Activated naive CD4-positive, alpha-beta T cell treated with anti-CD3 and anti-CD28 coated beads, Interleukin-2, amount 50 U/mL, for 24 hours (primary cell): ENCODE results near the gene RHEB.

Source experiments
- H3K27ac Mint-ChIP-seq: one replicate; pipeline ENCODE4 v1.8.0; 2021; ENCODE audit warnings: mild to moderate bottlenecking, mixed read lengths
- H3K27me3 Mint-ChIP-seq: one replicate; pipeline ENCODE4 v1.8.0; 2021; ENCODE audit warnings: mixed read lengths
- H3K36me3 Mint-ChIP-seq: one replicate; pipeline ENCODE4 v1.8.0; 2021; ENCODE audit warnings: mixed read lengths
- H3K4me1 Mint-ChIP-seq: one replicate; pipeline ENCODE4 v1.8.0; 2021; ENCODE audit warnings: mixed read lengths
- H3K4me3 Mint-ChIP-seq: one replicate; pipeline ENCODE4 v1.8.0; 2021; ENCODE audit warnings: mild to moderate bottlenecking, mixed read lengths
- H3K9me3 Mint-ChIP-seq: one replicate; pipeline ENCODE4 v1.8.0; 2021; ENCODE audit warnings: mixed read lengths

RHEB gene

GRCh38 chr7:151497306-151497871 is 22.3 kb downstream of the RHEB start:
- H3K27ac Mint-ChIP-seq = no peak overlapping the region
- no peak overlapping the region for H3K4me3 Mint-ChIP-seq
- peaks cover 6% of the 10 kb centered on the region for H3K36me3 Mint-ChIP-seq
- H3K4me1 Mint-ChIP-seq = peaks cover 83% of the 10 kb centered on the region
- no peaks in the 10 kb centered on the region for H3K27me3 Mint-ChIP-seq
- H3K9me3 Mint-ChIP-seq = no peaks in the 10 kb centered on the region

- no peaks in the 10 kb centered on the region for H3K9me3 Mint-ChIP-seq
- no peaks in the 10 kb centered on the region for H3K27me3 Mint-ChIP-seq
- H3K4me1 Mint-ChIP-seq = peaks cover 66% of the 10 kb centered on the region
- H3K36me3 Mint-ChIP-seq = peaks cover 4% of the 10 kb centered on the region
- H3K4me3 Mint-ChIP-seq = no peak overlapping the region
- no peak overlapping the region for H3K27ac Mint-ChIP-seq
Observed at GRCh38 chr7:151495360-151495759, 24.3 kb downstream of the RHEB start.

- H3K27ac Mint-ChIP-seq = no peak overlapping the region
- peaks cover 60% of the 10 kb centered on the region for H3K4me1 Mint-ChIP-seq
- H3K4me3 Mint-ChIP-seq = no peak overlapping the region
- no peaks in the 10 kb centered on the region for H3K27me3 Mint-ChIP-seq
- no peaks in the 10 kb centered on the region for H3K9me3 Mint-ChIP-seq
- H3K36me3 Mint-ChIP-seq = peaks cover 3% of the 10 kb centered on the region
Observed at GRCh38 chr7:151494298-151495284, 25.1 kb downstream of the RHEB start.

- Mint-ChIP-seq H3K9me3 (no peaks in the 10 kb centered on the region), H3K4me1 (peaks cover 47% of the 10 kb centered on the region), H3K4me3 (no peak overlapping the region), H3K27ac (peak overlapping the region; percentile 14), H3K27me3 (no peaks in the 10 kb centered on the region), H3K36me3 (peaks cover 3% of the 10 kb centered on the region)
Observed at GRCh38 chr7:151493083-151493482, 26.6 kb downstream of the RHEB start.

GRCh38 chr7:151491859-151492258 is 27.8 kb downstream of the RHEB start:
- Mint-ChIP-seq H3K4me3 (no peak overlapping the region), H3K9me3 (no peaks in the 10 kb centered on the region), H3K36me3 (peaks cover 3% of the 10 kb centered on the region), H3K4me1 (peaks cover 35% of the 10 kb centered on the region), H3K27me3 (no peaks in the 10 kb centered on the region), H3K27ac (no peak overlapping the region)

GRCh38 chr7:151490456-151491105 is 29.1 kb downstream of the RHEB start:
- H3K36me3 Mint-ChIP-seq = peaks cover 8% of the 10 kb centered on the region
- no peaks in the 10 kb centered on the region for H3K27me3 Mint-ChIP-seq
- no peak overlapping the region for H3K4me3 Mint-ChIP-seq
- H3K9me3 Mint-ChIP-seq = no peaks in the 10 kb centered on the region
- H3K27ac Mint-ChIP-seq = no peak overlapping the region
- H3K4me1 Mint-ChIP-seq = peaks cover 32% of the 10 kb centered on the region

DNA sequence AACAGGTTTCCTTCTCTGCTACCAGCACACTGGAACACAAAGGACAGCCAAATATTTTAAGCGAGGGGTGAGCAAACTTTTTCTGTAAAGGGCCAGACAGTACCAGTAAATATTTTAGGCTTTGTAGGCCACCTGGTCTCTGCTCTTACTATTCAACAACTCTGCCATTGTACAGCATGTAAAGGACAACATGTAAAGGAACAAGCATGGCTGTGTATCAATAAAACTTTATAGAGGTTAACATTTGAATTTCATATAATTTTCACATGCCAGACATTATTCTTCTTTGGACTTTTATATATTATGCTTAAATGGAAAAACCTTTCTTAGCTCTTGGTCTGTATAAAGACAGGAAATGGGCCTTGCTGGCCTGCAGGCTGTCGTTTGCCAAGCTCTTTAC is 30.2 kb downstream of the RHEB start:
- no peaks in the 10 kb centered on the region for H3K9me3 Mint-ChIP-seq
- H3K4me1 Mint-ChIP-seq = peaks cover 30% of the 10 kb centered on the region
- no peak overlapping the region for H3K27ac Mint-ChIP-seq
- peaks cover 9% of the 10 kb centered on the region for H3K36me3 Mint-ChIP-seq
- no peaks in the 10 kb centered on the region for H3K27me3 Mint-ChIP-seq
- H3K4me3 Mint-ChIP-seq = no peak overlapping the region

DNA sequence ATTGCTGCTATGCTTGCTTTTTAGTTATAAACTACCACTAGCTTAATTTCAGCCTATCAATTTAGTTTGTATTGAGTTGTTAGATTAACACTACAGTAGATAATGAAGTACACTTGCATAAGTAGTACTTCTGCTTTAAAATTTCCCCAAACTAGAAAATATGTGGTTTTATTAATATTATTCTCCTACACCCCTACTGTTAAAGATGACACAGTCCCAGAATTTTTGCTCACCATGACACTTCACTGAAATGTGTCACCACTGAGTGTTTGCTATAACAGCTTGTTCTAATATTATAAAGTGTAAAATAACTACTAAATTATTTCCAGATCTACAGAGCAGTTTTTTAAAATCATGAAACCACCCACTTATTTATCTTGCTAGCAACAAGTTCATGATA is 31.6 kb downstream of the RHEB start:
- Mint-ChIP-seq H3K27me3 (no peaks in the 10 kb centered on the region), H3K9me3 (no peaks in the 10 kb centered on the region), H3K4me3 (no peak overlapping the region), H3K27ac (no peak overlapping the region), H3K4me1 (peaks cover 18% of the 10 kb centered on the region), H3K36me3 (peaks cover 13% of the 10 kb centered on the region)

DNA sequence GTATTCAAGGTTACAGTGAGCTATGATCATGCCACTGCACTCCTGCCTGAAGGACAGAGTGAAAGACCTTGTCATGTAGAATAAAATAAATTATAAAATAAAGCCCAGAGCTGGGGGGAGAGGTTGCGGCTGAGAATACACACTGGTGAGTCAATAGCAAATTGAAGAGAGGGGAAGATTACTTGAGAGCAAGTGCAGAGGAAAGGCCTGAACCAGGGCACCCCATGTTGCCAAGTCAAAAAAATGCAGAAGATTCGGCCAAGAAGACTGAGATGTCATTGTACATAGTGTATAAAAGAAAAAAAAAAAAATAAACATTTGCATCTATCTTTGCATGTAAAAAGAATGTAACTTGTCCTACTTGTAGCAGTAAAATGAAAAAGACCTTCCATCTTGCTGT is 32.5 kb downstream of the RHEB start:
- Mint-ChIP-seq H3K4me3 (no peak overlapping the region), H3K4me1 (peaks cover 24% of the 10 kb centered on the region), H3K36me3 (peaks cover 14% of the 10 kb centered on the region)

GRCh38 chr7:151486074-151486473 is 33.6 kb downstream of the RHEB start:
- Mint-ChIP-seq H3K4me1 (peaks cover 24% of the 10 kb centered on the region), H3K4me3 (no peak overlapping the region), H3K9me3 (no peaks in the 10 kb centered on the region), H3K27me3 (no peaks in the 10 kb centered on the region), H3K36me3 (peaks cover 14% of the 10 kb centered on the region), H3K27ac (no peak overlapping the region)

More for the DNA sequence above, 32.5 kb downstream of the RHEB start:
- Mint-ChIP-seq H3K27me3 (no peaks in the 10 kb centered on the region), H3K27ac (no peak overlapping the region), H3K9me3 (no peaks in the 10 kb centered on the region)

GRCh38 chr7:151484971-151485707 is 34.6 kb downstream of the RHEB start:
- no peaks in the 10 kb centered on the region for H3K9me3 Mint-ChIP-seq
- no peaks in the 10 kb centered on the region for H3K27me3 Mint-ChIP-seq
- no peak overlapping the region for H3K27ac Mint-ChIP-seq
- no peak overlapping the region for H3K4me3 Mint-ChIP-seq
- H3K36me3 Mint-ChIP-seq = peaks cover 14% of the 10 kb centered on the region
- H3K4me1 Mint-ChIP-seq = peaks cover 24% of the 10 kb centered on the region

DNA sequence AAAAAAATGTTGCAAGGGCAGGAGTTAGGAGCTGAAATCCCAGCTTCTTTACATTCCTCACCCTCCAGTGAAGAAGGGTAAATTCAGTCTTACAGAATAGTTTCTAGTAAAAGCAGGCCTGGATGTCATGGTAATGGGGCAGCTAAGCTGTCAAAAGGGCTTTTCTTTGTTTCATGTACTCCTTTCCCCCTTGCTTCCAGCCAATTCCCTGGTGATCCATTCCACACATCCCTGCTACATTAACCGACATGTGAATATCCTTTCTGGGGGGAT is 36.0 kb downstream of the RHEB start:
- H3K27ac Mint-ChIP-seq = no peak overlapping the region
- peaks cover 33% of the 10 kb centered on the region for H3K4me1 Mint-ChIP-seq
- no peaks in the 10 kb centered on the region for H3K27me3 Mint-ChIP-seq
- H3K36me3 Mint-ChIP-seq = peaks cover 17% of the 10 kb centered on the region
- H3K9me3 Mint-ChIP-seq = no peaks in the 10 kb centered on the region
- H3K4me3 Mint-ChIP-seq = no peak overlapping the region

DNA sequence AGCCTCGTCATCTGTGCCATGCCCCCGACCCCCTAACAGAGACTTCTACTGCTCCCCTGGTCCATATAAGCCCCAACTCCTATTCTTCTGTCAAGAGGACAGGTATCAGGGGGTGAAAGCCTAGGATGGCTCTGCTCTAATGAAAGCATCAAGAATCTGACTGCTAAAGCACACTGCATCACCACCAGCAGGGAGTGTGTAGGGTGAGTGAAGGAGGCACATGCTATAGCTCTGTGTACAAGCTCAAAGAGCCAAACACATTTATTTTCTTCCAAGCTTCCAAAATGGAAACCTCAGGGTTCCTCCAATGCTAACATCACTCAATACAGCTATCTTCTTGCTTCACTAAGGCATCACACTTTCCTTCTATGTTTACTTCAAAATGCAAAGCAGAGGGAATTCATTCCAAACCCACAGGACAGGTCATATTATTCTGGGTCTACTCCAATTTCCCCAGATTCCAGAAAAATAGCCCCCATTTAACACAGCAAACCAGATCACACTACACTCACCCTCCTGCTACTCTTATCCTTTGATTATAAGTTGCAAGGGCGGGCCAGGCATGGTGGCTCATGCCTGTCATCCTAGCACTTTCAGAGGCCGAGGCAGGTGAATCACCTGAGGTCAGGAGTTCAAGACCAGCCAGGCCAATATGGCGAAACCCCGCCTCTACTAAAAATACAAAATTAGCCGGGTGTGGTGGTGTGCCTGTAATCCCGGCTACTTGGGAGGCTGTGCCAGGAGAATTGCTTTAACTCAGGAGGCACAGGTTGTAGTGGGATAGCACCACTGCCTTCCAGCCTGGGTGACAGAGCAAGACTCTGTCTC is 36.6 kb downstream of the RHEB start:
- Mint-ChIP-seq H3K9me3 (no peaks in the 10 kb centered on the region), H3K4me3 (no peak overlapping the region), H3K36me3 (peaks cover 17% of the 10 kb centered on the region), H3K27ac (no peak overlapping the region), H3K27me3 (no peaks in the 10 kb centered on the region), H3K4me1 (peaks cover 33% of the 10 kb centered on the region)

- Mint-ChIP-seq H3K4me3 (no peak overlapping the region), H3K4me1 (peaks cover 37% of the 10 kb centered on the region)
Observed at GRCh38 chr7:151481650-151482505, 37.8 kb downstream of the RHEB start.

More at GRCh38 chr7:151481650-151482505, 37.8 kb downstream of the RHEB start:
- peaks cover 17% of the 10 kb centered on the region for H3K36me3 Mint-ChIP-seq
- H3K9me3 Mint-ChIP-seq = no peaks in the 10 kb centered on the region
- no peaks in the 10 kb centered on the region for H3K27me3 Mint-ChIP-seq
- no peak overlapping the region for H3K27ac Mint-ChIP-seq
